Stimulated activated CD4-positive, alpha-beta T cell treated with anti-CD3 and anti-CD28 coated beads, Interleukin-1b, Interleukin-23, amount 100 ng/mL, for 4 hours (primary cell): ENCODE measurements around the gene TULP1.
"Not testable (repeated sequence)": the region's sequence is repeated elsewhere in the genome, so short reads cannot be mapped to it uniquely, and the experiment has no call there.

ENCODE experiments used
- DNase-seq, 2 donors: peaks; one replicate each; pipeline ENCODE4 v3.0.0-alpha.2; 2020; ENCODE audit warnings: low read depth in 2 of 2

The TULP1 gene

GRCh38 chr6:35512740-35513139 lies at the start of gene TULP1:
Gene TULP1 (minus strand): TSS chr6:35512896. CDS start chr6:35512858, 38 bp downstream.
- DNase-seq, result no peak

- DNase-seq, result no peak
Observed at GRCh38 chr6:35562060-35562459, 49.4 kb upstream of the TULP1 start.

GRCh38 chr6:35561113-35561512 lies 48.4 kb upstream of the TULP1 start:
- no peak for DNase-seq

- no peak for DNase-seq
Observed at GRCh38 chr6:35558571-35558970, 45.9 kb upstream of the TULP1 start.

GRCh38 chr6:35557239-35557638 lies 44.5 kb upstream of the TULP1 start:
- DNase-seq, result no peak

- no peak for DNase-seq
Observed at GRCh38 chr6:35554811-35555210, 42.1 kb upstream of the TULP1 start.

- DNase-seq, result no peak
Observed at GRCh38 chr6:35553315-35553714, 40.6 kb upstream of the TULP1 start.

GRCh38 chr6:35552285-35552917 lies 39.7 kb upstream of the TULP1 start:
- DNase-seq, result peak; percentile 49 to 50

GRCh38 chr6:35550437-35550836 lies 37.7 kb upstream of the TULP1 start:
- no peak for DNase-seq

- DNase-seq, result no peak
Observed at GRCh38 chr6:35547676-35548075, 35.0 kb upstream of the TULP1 start.

- no peak for DNase-seq
Observed at GRCh38 chr6:35544769-35545361, 32.2 kb upstream of the TULP1 start.

- no peak for DNase-seq
Observed at GRCh38 chr6:35543459-35544193, 30.9 kb upstream of the TULP1 start.

GRCh38 chr6:35541836-35542235 lies 29.1 kb upstream of the TULP1 start:
- DNase-seq, result no peak

- DNase-seq, result no peak
Observed at GRCh38 chr6:35539223-35539622, 26.5 kb upstream of the TULP1 start.

- DNase-seq, result not testable (repeated sequence)
Observed at GRCh38 chr6:35535847-35536246, 23.2 kb upstream of the TULP1 start.

GRCh38 chr6:35534407-35535170 lies 21.9 kb upstream of the TULP1 start:
- DNase-seq, result no peak

GRCh38 chr6:35533981-35534380 lies 21.3 kb upstream of the TULP1 start:
- DNase-seq, result no peak

- DNase-seq, result no peak
Observed at GRCh38 chr6:35532126-35532525, 19.4 kb upstream of the TULP1 start.

- no peak for DNase-seq
Observed at GRCh38 chr6:35524380-35525020, 11.8 kb upstream of the TULP1 start.

GRCh38 chr6:35522660-35523658 lies 10.3 kb upstream of the TULP1 start:
- DNase-seq, result peak; percentile 71 to 78

GRCh38 chr6:35522151-35522550 lies 9.5 kb upstream of the TULP1 start:
- DNase-seq, result no peak
